Motor neuron (in vitro differentiated cells): ENCODE measurements around the gene UGT1A10. TPM values are rescaled to one million over a fixed set of nuclear protein-coding genes. Genes with fewer than 3 reads are reported as not detected.
"Not testable (repeated sequence)": the region's sequence is repeated elsewhere in the genome, so short reads cannot be mapped to it uniquely, and the experiment has no call there.

Experiments
- ATAC-seq, 8 experiments: fragments of 200-7000 bp; cut with Tn5 transposase; replicated peaks in 6 of 8; 2 replicates each; pipeline ENCODE4 v1.8.0; 2021; ENCODE audit warnings: mild to moderate bottlenecking in 8 of 8, moderate library complexity in 8 of 8
- H3K27ac ChIP-seq, 2 donors: fragments of 250-450 bp; sonication (Bioruptor Pico); 2 replicates each; pipeline ENCODE4 v1.9.0; 2021; ENCODE audit warnings: antibody characterized with exemption in 2 of 2, mild to moderate bottlenecking in 2 of 2, moderate library complexity in 1 of 2
- H3K4me1 ChIP-seq, 2 donors: fragments of 250-450 bp; sonication (Bioruptor Pico); replicated peaks in 1 of 2; 2 replicates each; pipeline ENCODE4 v1.6.1; 2021; ENCODE audit warnings: antibody characterized with exemption in 2 of 2, mild to moderate bottlenecking in 2 of 2, moderate library complexity in 1 of 2
- H3K4me3 ChIP-seq, 5 donors: fragments of 250-450 bp; sonication (Bioruptor Pico); 2 replicates each; pipeline ENCODE4 v1.9.0; 2021; ENCODE audit warnings: antibody characterized with exemption in 5 of 5, mild to moderate bottlenecking in 5 of 5, moderate library complexity in 4 of 5
- WGBS, 10 experiments: fragments of 450-650 bp; shearing (Covaris generic); methylation state at CpG; one replicate each; pipeline ENCODE4 v1.0.0; 2022; 5-methylcytosine and 5-hydroxymethylcytosine counted together
- in situ Hi-C, 9 experiments: fragments of 400-800 bp; cut with MboI; loops; one replicate each; pipeline ENCODE4 v1.15.0; 2021; ENCODE audit warnings: low sequenced_read_pairs in 9 of 9, low pct_unique_long_range_greater_than_20kb in 2 of 9; ENCODE audit not compliant: unreplicated experiment in 9 of 9
- total RNA-seq, 8 experiments: library from RNA; unstranded; fragments of 300-600 nt; gene quantifications; 2 replicates each; pipeline versions ENCODE4 v1.2.3 to v1.2.4, GENCODE V29; 2022

UGT1A10 gene
- total RNA-seq, 8 experiments from 2014 or later: 0.14 to 11.1 (median 0.40) TPM; not detected in 3

- in situ Hi-C loops: loop anchor here in 2 of 9 experiments (25.0 kb wide), 2 partner anchors 169 to 244 kb away; no protein-coding TSS in a partner anchor
- H3K4me1 ChIP-seq: no peaks in the 10 kb centered on the region
- ATAC-seq: no peak
- no peak overlapping the region for H3K4me3 ChIP-seq
- WGBS, 10 experiments: 53 to 100% (median 91%) methylated on average over 1 to 4 of the region's 4 CpGs; no CpG with 5 or more reads in 3 of the 10 experiments
- H3K27ac ChIP-seq: no peak overlapping the region
Observed at GRCh38 chr2:233705911-233706506, 69.8 kb downstream of the UGT1A10 start.

- ATAC-seq: no peak
- H3K27ac ChIP-seq: no peak overlapping the region
- H3K4me3 ChIP-seq: no peak overlapping the region
- 43 to 80% (median 60%) methylated on average over 1 of the region's 1 CpG; no CpG with 5 or more reads in 7 of the 10 experiments for WGBS, 10 experiments
- no peaks in the 10 kb centered on the region for H3K4me1 ChIP-seq
- in situ Hi-C loops: loop anchor here in 2 of 9 experiments (25.0 kb wide), 2 partner anchors 169 to 244 kb away; no protein-coding TSS in a partner anchor
Observed at GRCh38 chr2:233706720-233707119, 70.5 kb downstream of the UGT1A10 start.

- peak in 4 of 8 experiments; percentile 70 to 88 (median 83) for ATAC-seq
- no peaks in the 10 kb centered on the region for H3K4me1 ChIP-seq
- 7 to 89% (median 82%) methylated on average over 3 to 9 of the region's 10 CpGs for WGBS, 10 experiments
- no peak overlapping the region for H3K4me3 ChIP-seq
- no peak overlapping the region for H3K27ac ChIP-seq
- in situ Hi-C loops: loop anchor here in 2 of 9 experiments (25.0 kb wide), 2 partner anchors 171 to 246 kb away; no protein-coding TSS in a partner anchor
Observed at GRCh38 chr2:233707940-233708644, 71.8 kb downstream of the UGT1A10 start.

- WGBS, 10 experiments: 42 to 100% (median 93%) methylated on average over 1 to 5 of the region's 5 CpGs; no CpG with 5 or more reads in 3 of the 10 experiments
- Histone ChIP-seq H3K4me1 (no peaks in the 10 kb centered on the region), H3K27ac (no peak overlapping the region), H3K4me3 (no peak overlapping the region)
- in situ Hi-C loops: loop anchor here in 2 of 9 experiments (25.0 kb wide), 2 partner anchors 172 to 247 kb away; no protein-coding TSS in a partner anchor
- ATAC-seq: no peak
Observed at GRCh38 chr2:233708942-233709341, 72.7 kb downstream of the UGT1A10 start.

GRCh38 chr2:233711312-233712008, 75.2 kb downstream of the UGT1A10 start:
- in situ Hi-C loops: loop anchor here in 2 of 9 experiments (25.0 kb wide), 2 partner anchors 174 to 249 kb away; no protein-coding TSS in a partner anchor
- peak; percentile 44 to 94 (median 76) for ATAC-seq
- WGBS, 10 experiments: 5 to 100% (median 41%) methylated on average over 1 to 7 of the region's 11 CpGs; no CpG with 5 or more reads in 2 of the 10 experiments
- Histone ChIP-seq H3K4me3 (no peak overlapping the region), H3K27ac (no peak overlapping the region), H3K4me1 (no peaks in the 10 kb centered on the region)

- WGBS, 10 experiments: 15 to 91% (median 76%) methylated on average over 4 to 14 of the region's 14 CpGs; no CpG with 5 or more reads in 2 of the 10 experiments
- in situ Hi-C loops: loop anchor here in 2 of 9 experiments (25.0 kb wide), 2 partner anchors 175 to 250 kb away; no protein-coding TSS in a partner anchor
- Histone ChIP-seq H3K27ac (no peak within 1 kb of the TSS), H3K4me3 (no peak within 1 kb of the TSS), H3K4me1 (no peaks in the 10 kb centered on the region)
- ATAC-seq: no peak
Observed at GRCh38 chr2:233712611-233713261, 76.5 kb downstream of the UGT1A10 start, which contains the start of gene UGT1A5. TSS of gene UGT1A5 (plus strand) at chr2:233712907. CDS start at chr2:233712992, 85 bp downstream.

GRCh38 chr2:233713262-233713615, 77.0 kb downstream of the UGT1A10 start:
- Histone ChIP-seq H3K4me3 (no peak overlapping the region), H3K27ac (no peak overlapping the region), H3K4me1 (no peaks in the 10 kb centered on the region)
- WGBS, 10 experiments: 75 to 100% (median 86%) methylated on average over 1 to 6 of the region's 7 CpGs; no CpG with 5 or more reads in 2 of the 10 experiments
- in situ Hi-C loops: loop anchor here in 2 of 9 experiments (25.0 kb wide), 2 partner anchors 176 to 251 kb away; no protein-coding TSS in a partner anchor
- ATAC-seq: no peak

GRCh38 chr2:233714121-233714520, 77.9 kb downstream of the UGT1A10 start:
- WGBS, 10 experiments: 40 to 100% (median 92%) methylated on average over 1 to 2 of the region's 2 CpGs; no CpG with 5 or more reads in 2 of the 10 experiments

GRCh38 chr2:233718552-233718951, 82.3 kb downstream of the UGT1A10 start, which contains the start of gene UGT1A4:
TSS of gene UGT1A4 (plus strand) at chr2:233718736. CDS start at chr2:233718821, 85 bp downstream.
- Histone ChIP-seq H3K27ac (no peak within 1 kb of the TSS), H3K4me1 (no peaks in the 10 kb centered on the region), H3K4me3 (no peak within 1 kb of the TSS)
- ATAC-seq: no peak
- in situ Hi-C loops: loop anchor here in 2 of 9 experiments (25.0 kb wide), 2 partner anchors 181 to 256 kb away; no protein-coding TSS in a partner anchor
- 50 to 90% (median 76%) methylated on average over 1 to 3 of the region's 7 CpGs; no CpG with 5 or more reads in 4 of the 10 experiments for WGBS, 10 experiments

More at GRCh38 chr2:233714121-233714520, 77.9 kb downstream of the UGT1A10 start:
- no peak for ATAC-seq
- in situ Hi-C loops: loop anchor here in 2 of 9 experiments (25.0 kb wide), 2 partner anchors 177 to 252 kb away; no protein-coding TSS in a partner anchor
- Histone ChIP-seq H3K4me1 (no peaks in the 10 kb centered on the region), H3K4me3 (no peak overlapping the region), H3K27ac (no peak overlapping the region)

GRCh38 chr2:233728723-233729301, 92.6 kb downstream of the UGT1A10 start, which contains the start of gene UGT1A3:
TSS of gene UGT1A3 (plus strand) at chr2:233729042. CDS start at chr2:233729127, 85 bp downstream.
- H3K4me3 ChIP-seq: no peak within 1 kb of the TSS
- no peak for ATAC-seq
- no peak within 1 kb of the TSS for H3K27ac ChIP-seq
- H3K4me1 ChIP-seq: no peaks in the 10 kb centered on the region
- in situ Hi-C loops: no loop called here
- 45 to 88% (median 60%) methylated on average over 1 to 6 of the region's 8 CpGs; no CpG with 5 or more reads in 4 of the 10 experiments for whole genome bisulfite sequencing, 10 experiments

- in situ Hi-C loops, H3K27ac ChIP-seq, ATAC-seq, H3K4me1 ChIP-seq, H3K4me3 ChIP-seq: not testable (repeated sequence)
- 0 to 100% (median 85%) methylated on average over 1 to 10 of the region's 14 CpGs for WGBS, 10 experiments
Observed at GRCh38 chr2:233736868-233737653, 100.8 kb downstream of the UGT1A10 start.
